ENCODE data around the gene PHC1.
"Not testable (repeated sequence)": the region's sequence is repeated elsewhere in the genome, so short reads cannot be mapped to it uniquely, and the experiment has no call there.

Gene PHC1

GRCh38 chr12:8914033-8914715 is at the start of gene PHC1:
TSS of gene PHC1 (plus strand) at chr12:8914509. CDS start at chr12:8917678, 3,169 bp downstream.
- peak; percentile 82 for DNase-seq (ENCODE audit: low read depth)

- DNase-seq (ENCODE audit: low read depth): no peak
Observed at GRCh38 chr12:8866429-8866828, 47.9 kb upstream of the PHC1 start.

- DNase-seq (ENCODE audit: low read depth): no peak
Observed at GRCh38 chr12:8867009-8867408, 47.3 kb upstream of the PHC1 start.

GRCh38 chr12:8867786-8868185 is 46.5 kb upstream of the PHC1 start:
- no peak for DNase-seq (ENCODE audit: low read depth)

- DNase-seq (ENCODE audit: low read depth): no peak
Observed at GRCh38 chr12:8870586-8870985, 43.7 kb upstream of the PHC1 start.

GRCh38 chr12:8871068-8871467 is 43.2 kb upstream of the PHC1 start:
- no peak for DNase-seq (ENCODE audit: low read depth)

- DNase-seq (ENCODE audit: low read depth): no peak
Observed at GRCh38 chr12:8876887-8877286, 37.4 kb upstream of the PHC1 start.

GRCh38 chr12:8886502-8887284 is 27.6 kb upstream of the PHC1 start:
- DNase-seq (ENCODE audit: low read depth): no peak

- no peak for DNase-seq (ENCODE audit: low read depth)
Observed at GRCh38 chr12:8887285-8887715, 27.0 kb upstream of the PHC1 start.

GRCh38 chr12:8890313-8891085 is 23.8 kb upstream of the PHC1 start:
- DNase-seq (ENCODE audit: low read depth): peak; percentile 48

- DNase-seq (ENCODE audit: low read depth): no peak
Observed at GRCh38 chr12:8891976-8892375, 22.3 kb upstream of the PHC1 start.

- peak; percentile 7 for DNase-seq (ENCODE audit: low read depth)
Observed at GRCh38 chr12:8894378-8894777, 19.9 kb upstream of the PHC1 start.

- no peak for DNase-seq (ENCODE audit: low read depth)
Observed at GRCh38 chr12:8894986-8895385, 19.3 kb upstream of the PHC1 start.

GRCh38 chr12:8897081-8897480 is 17.2 kb upstream of the PHC1 start:
- no peak for DNase-seq (ENCODE audit: low read depth)

- no peak for DNase-seq (ENCODE audit: low read depth)
Observed at GRCh38 chr12:8899830-8900229, 14.5 kb upstream of the PHC1 start.

- not testable (repeated sequence) for DNase-seq (ENCODE audit: low read depth)
Observed at GRCh38 chr12:8902703-8903102, 11.6 kb upstream of the PHC1 start.

- no peak for DNase-seq (ENCODE audit: low read depth)
Observed at GRCh38 chr12:8903646-8904045, 10.7 kb upstream of the PHC1 start.

- no peak for DNase-seq (ENCODE audit: low read depth)
Observed at GRCh38 chr12:8904665-8905064, 9.6 kb upstream of the PHC1 start.

- no peak for DNase-seq (ENCODE audit: low read depth)
Observed at GRCh38 chr12:8905546-8905945, 8.8 kb upstream of the PHC1 start.

- DNase-seq (ENCODE audit: low read depth): no peak
Observed at GRCh38 chr12:8906266-8907180, 7.8 kb upstream of the PHC1 start.

GRCh38 chr12:8907513-8907912 is 6.8 kb upstream of the PHC1 start:
- DNase-seq (ENCODE audit: low read depth): no peak

- no peak for DNase-seq (ENCODE audit: low read depth)
Observed at GRCh38 chr12:8909752-8910151, 4.6 kb upstream of the PHC1 start.
